Measurements from ENCODE around the gene PCDHGB2. TPM values are rescaled to one million over a fixed set of nuclear protein-coding genes. Genes with fewer than 3 reads are reported as not detected.
A peak's percentile ranks its signal among the peaks of the same experiment; 100 is the strongest.

Gene PCDHGB2
- total and polyA plus RNA-seq, 12 donors: 0.64 to 17.0 (median 11.2) TPM

- TF ChIP-seq, protein P1, sequence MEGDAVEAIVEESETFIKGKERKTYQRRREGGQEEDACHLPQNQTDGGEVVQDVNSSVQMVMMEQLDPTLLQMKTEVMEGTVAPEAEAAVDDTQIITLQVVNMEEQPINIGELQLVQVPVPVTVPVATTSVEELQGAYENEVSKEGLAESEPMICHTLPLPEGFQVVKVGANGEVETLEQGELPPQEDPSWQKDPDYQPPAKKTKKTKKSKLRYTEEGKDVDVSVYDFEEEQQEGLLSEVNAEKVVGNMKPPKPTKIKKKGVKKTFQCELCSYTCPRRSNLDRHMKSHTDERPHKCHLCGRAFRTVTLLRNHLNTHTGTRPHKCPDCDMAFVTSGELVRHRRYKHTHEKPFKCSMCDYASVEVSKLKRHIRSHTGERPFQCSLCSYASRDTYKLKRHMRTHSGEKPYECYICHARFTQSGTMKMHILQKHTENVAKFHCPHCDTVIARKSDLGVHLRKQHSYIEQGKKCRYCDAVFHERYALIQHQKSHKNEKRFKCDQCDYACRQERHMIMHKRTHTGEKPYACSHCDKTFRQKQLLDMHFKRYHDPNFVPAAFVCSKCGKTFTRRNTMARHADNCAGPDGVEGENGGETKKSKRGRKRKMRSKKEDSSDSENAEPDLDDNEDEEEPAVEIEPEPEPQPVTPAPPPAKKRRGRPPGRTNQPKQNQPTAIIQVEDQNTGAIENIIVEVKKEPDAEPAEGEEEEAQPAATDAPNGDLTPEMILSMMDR (IDR thresholded peaks at IDR 0.05): no peak
- DNase-seq (no peak), ATAC-seq (no peak)
- no peak overlapping the region for H3K27ac ChIP-seq
- H3K4me3 ChIP-seq: no peak overlapping the region
- H3K4me1 ChIP-seq: peaks cover 0 to 38% (median 5%) of the 10 kb centered on the region in 9 donors
- H3K27me3 ChIP-seq: peaks cover 0 to 37% (median 0%) of the 10 kb centered on the region in 7 donors
- intact Hi-C loops (cut with DNase I): loop anchor here in 2 of 10 donors (5.0 to 10.0 kb wide), 2 partner anchors 41 to 53 kb away; partner anchors contain the start of genes PCDHGA8 (in 1 of the 2), PCDHGA9 (in 1 of the 2) and PCDHGB6 (in 1 of the 2)
- H3K36me3 ChIP-seq: peaks cover 0 to 44% (median 0%) of the 10 kb centered on the region in 9 donors
- peaks cover 0 to 98% (median 47%) of the 10 kb centered on the region in 11 donors for H3K9me3 ChIP-seq
- WGBS, 2 donors: 35 to 41% methylated on average over 31 to 32 of the region's 36 CpGs
Observed at GRCh38 chr5:141351591-141351990, 8.2 kb upstream of the PCDHGB2 start.

- DNase-seq (no peak), ATAC-seq (no peak)
- peaks cover 0 to 44% (median 0%) of the 10 kb centered on the region in 9 donors for H3K36me3 ChIP-seq
- 18 to 21% methylated on average over 29 of the region's 29 CpGs for WGBS, 2 donors
- intact Hi-C loops (cut with DNase I): loop anchor here in 2 of 10 donors (5.0 to 10.0 kb wide), 2 partner anchors 37 to 50 kb away; partner anchors contain the start of genes PCDHGA8 (in 1 of the 2), PCDHGA9 (in 1 of the 2) and PCDHGB6 (in 1 of the 2)
- peaks cover 0 to 98% (median 49%) of the 10 kb centered on the region in 11 donors for H3K9me3 ChIP-seq
- TF ChIP-seq, protein P1 (IDR thresholded peaks at IDR 0.05): peak; percentile 13 to 61 (median 49)
- H3K27ac ChIP-seq: no peak within 1 kb of the TSS
- peaks cover 0 to 34% (median 4%) of the 10 kb centered on the region in 9 donors for H3K4me1 ChIP-seq
- peaks cover 0 to 45% (median 0%) of the 10 kb centered on the region in 7 donors for H3K27me3 ChIP-seq
- H3K4me3 ChIP-seq: peak within 1 kb of the TSS in 8 of 10 donors; percentile 2 to 40 (median 34)
Observed at GRCh38 chr5:141354900-141355469, 4.8 kb upstream of the PCDHGB2 start, which contains the start of gene PCDHGA4. Gene PCDHGA4 (plus strand): TSS chr5:141355021. CDS start chr5:141355108, 87 bp downstream.

- Histone ChIP-seq H3K27ac (no peak overlapping the region), H3K27me3 (peaks cover 0 to 45% (median 0%) of the 10 kb centered on the region in 7 donors), H3K36me3 (peaks cover 0 to 38% (median 0%) of the 10 kb centered on the region in 9 donors), H3K4me3 (peak overlapping the region in 6 of 10 donors; percentile 2 to 40 (median 34)), H3K4me1 (peaks cover 0 to 38% (median 4%) of the 10 kb centered on the region in 9 donors), H3K9me3 (peaks cover 0 to 98% (median 51%) of the 10 kb centered on the region in 11 donors)
- TF ChIP-seq, protein P1 (IDR thresholded peaks at IDR 0.05): no peak
- ATAC-seq: no peak
- WGBS, 2 donors: 44 to 52% methylated on average over 24 of the region's 24 CpGs
- intact Hi-C loops (cut with DNase I): loop anchor here in 1 of 10 donors (10.0 kb wide), 1 partner anchor 49 kb away; the partner anchor contains the start of genes PCDHGA9 and PCDHGB6
- DNase-seq: no peak
Observed at GRCh38 chr5:141355641-141356040, 4.2 kb upstream of the PCDHGB2 start.

DNA sequence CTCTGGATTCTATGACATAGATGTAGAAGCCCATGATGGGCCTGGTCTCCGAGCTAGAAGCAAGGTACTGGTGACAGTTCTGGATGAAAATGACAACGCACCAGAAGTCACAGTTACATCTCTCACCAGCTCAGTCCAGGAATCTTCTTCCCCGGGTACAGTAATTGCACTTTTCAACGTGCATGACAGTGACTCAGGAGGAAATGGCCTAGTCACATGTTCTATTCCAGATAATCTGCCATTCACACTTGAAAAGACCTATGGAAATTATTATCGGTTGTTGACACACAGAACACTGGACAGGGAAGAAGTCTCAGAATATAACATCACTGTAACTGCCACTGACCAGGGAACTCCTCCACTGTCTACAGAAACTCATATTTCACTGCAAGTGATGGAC is 3.7 kb upstream of the PCDHGB2 start:
- Histone ChIP-seq H3K4me3 (no peak overlapping the region), H3K27me3 (peaks cover 0 to 45% (median 0%) of the 10 kb centered on the region in 7 donors), H3K9me3 (peaks cover 0 to 98% (median 56%) of the 10 kb centered on the region in 11 donors), H3K36me3 (peaks cover 0 to 33% (median 0%) of the 10 kb centered on the region in 9 donors), H3K4me1 (peaks cover 0 to 42% (median 4%) of the 10 kb centered on the region in 9 donors), H3K27ac (no peak overlapping the region)
- intact Hi-C loops (cut with DNase I): loop anchor here in 1 of 10 donors (10.0 kb wide), 1 partner anchor 49 kb away; the partner anchor contains the start of genes PCDHGA9 and PCDHGB6
- 67% methylated on average over 5 of the region's 5 CpGs for WGBS, 2 donors
- no peak for DNase-seq
- TF ChIP-seq, protein P1 (IDR thresholded peaks at IDR 0.05): no peak
- no peak for ATAC-seq

Data from heart right ventricle (tissue), 16 donors.